GM18907 (cell line): ENCODE results near the gene SLPI.

Source experiments
- ATAC-seq: cut with Tn5 transposase; IDR thresholded peaks from one replicate; pipeline ENCODE4 v1.9.1; 2021; ENCODE audit warnings: mild to moderate bottlenecking, moderate library complexity; ENCODE audit not compliant: unreplicated experiment

The SLPI gene

GRCh38 chr20:45254383-45255262 lies at the start of gene SLPI:
Gene SLPI (minus strand): TSS chr20:45254564. CDS start chr20:45254543, 21 bp downstream.
- no peak for ATAC-seq

DNA sequence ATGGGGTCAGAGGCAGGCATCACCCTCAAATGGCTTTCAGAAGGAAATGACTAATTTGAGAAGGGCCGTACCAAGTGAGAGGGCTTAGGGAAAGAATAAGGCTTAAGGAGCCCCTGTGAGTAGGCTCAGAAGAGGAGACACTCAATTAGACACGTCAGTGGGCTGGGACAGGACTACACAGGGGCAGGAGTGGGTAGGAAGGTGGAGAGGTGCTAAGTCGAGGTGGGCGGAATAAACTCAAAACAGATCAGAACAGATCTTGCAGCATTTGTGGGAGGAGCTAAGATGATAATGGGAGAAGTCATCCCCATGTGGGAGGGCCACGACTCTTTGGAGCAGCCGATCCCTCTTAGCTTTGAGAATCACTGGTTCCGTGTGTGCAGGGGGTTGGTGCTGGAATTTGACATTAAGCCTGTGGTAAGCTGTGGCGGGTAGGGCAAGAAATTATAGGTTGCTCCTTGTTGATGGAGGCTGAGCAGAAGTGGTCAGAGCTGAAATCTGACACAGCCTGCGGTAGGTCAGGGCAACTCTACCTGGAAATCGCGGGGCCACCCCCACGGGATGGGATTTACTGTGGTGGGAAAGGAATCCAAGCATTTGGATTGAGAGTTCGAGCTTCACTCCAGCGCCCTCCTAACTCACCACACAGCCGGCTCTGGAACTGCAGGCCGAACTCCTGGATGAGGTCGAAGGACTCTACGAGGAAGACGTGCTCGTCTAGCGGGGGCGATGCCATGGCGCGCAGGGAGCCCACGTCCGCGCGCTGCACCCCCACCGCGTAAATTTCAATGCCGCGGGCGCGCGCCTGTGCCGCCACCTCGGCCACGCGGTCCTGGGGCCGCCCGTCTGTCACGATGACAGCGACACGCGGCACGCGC lies 49.5 kb upstream of the SLPI start:
- ATAC-seq, result no peak

DNA sequence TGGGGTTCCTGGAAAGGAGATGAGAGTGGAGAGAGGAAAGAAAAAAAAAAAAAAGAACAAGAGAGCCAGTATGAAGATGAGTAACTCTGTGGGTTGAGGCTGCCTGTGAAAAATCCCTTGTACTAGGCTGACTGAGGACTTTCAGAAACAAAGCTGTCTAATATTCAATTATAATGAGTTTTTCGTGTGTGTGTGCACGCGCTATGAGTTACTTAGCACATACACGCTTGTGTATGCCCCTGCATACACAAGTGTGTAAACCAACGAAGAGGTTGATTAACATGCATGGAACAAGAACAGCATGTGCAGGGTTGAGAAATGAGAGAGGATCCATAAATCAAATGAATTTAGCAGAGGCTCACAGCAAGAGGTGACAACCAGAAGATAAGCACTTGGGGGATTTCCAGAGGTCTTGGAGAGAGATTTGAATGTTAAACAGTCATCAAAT lies 47.5 kb upstream of the SLPI start:
- no peak for ATAC-seq

DNA sequence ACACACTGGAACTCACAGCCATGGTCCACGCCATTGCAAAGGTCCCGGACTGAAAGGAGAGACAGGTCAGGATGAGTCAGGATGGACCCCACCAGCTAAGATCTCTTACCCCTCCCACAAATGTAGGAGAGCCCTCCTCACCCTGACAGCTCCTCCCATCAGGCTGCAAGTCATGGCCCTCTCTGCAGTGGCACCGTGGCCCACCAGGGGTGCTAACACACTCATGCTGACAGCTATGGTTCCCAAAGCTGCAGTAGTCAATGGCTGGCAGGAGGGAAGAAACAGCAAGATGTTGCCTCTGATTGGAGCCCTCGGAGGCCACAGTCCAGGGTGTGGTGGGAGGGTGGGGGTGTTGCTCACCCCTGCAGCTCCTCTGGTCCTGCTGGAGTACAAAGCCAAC lies 46.6 kb upstream of the SLPI start:
- ATAC-seq, result no peak

DNA sequence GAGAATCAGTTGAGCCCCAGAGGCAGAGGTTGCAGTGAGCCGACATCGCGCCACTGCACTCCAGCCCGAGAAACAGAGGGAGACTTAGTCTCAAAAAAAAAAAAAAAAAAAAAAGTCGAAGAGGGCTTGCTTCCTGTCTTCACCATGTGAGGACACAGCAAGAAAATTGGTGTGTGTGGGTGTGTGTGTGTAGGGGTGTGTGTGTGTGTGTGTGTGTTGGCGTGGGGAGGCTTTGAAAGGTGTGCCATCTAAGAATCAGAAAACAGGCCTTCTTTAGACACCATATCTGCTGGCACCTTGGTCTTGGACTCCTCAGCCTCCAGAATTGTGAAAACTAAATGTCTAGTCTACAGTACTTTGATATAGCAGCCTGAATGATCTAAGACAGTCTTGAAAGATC lies 45.4 kb upstream of the SLPI start:
- ATAC-seq, result no peak

DNA sequence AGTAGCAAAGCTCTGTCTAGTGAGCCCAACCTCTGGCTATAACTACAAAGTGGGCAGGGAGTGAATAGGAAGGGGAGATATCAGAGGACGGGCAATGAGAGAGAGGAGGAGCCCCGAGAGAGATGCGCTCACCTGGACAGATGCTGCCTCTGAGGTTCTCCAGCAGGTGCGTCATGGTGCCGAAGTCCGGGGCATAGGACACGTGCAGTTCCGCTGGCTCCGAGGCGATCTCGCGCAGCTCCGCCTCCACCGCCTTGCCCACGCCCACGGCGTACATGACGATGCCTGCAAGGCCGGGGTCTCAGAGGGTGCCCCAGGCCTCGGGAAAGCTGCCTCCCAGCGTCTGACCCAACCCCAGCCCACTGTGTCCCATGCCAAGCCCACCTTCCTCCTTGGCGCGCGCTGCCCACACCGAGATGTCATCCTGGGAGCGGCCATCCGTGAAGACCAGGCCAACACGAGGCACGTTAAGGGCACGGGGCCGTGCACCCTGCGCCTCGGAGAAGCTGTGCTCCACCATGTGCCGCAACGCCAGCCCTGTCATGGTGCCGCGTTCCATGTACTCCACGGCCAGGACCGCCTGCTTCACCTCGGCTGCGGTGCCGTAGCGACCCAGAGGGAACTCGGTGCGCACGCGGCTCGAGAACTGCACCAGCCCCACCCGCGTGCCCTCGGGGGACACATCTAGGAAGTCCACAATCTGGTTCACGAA lies 43.6 kb upstream of the SLPI start:
- no peak for ATAC-seq

- ATAC-seq, result no peak
These were observed 40.3 kb upstream of the SLPI start for GRCh38 chr20:45294659-45295058.

DNA sequence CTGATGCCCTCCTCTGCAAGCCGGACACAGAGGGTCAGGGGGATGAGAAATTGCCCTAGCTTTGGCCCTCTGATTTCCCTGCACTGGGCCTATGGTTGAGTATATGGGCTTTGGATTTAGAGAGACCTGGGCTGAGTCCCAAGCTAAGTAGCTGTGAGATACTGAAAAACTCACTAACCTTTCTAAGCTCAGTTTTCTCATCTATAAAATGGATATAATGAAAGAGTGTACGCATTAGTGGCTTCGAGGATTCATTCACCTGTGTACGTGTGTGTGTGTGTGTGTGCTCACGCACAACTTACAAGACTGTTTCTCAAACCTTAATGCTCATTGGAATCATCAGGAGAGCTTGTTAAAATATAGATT lies 39.6 kb upstream of the SLPI start:
- ATAC-seq, result no peak

- ATAC-seq, result peak; percentile 60
These were observed 39.0 kb upstream of the SLPI start for GRCh38 chr20:45293041-45294002.

DNA sequence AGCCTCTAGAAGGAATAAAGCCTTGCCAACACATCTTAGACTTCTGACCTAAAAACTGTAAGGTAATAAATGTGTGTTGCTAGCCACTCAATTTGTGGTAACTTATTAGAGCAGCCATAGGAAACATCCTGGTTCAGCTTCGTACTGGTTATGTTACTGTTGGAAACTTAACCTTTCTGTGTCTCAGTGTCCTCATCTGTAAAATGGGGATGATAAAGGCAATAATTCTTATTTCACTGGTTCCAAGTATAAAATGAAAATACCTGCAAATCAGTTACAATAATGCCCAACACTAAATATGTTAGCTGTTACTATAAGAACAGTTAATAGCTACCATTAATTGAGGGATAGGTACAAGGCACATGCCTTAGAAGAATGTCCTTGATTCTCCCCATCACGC lies 38.0 kb upstream of the SLPI start:
- no peak for ATAC-seq

- ATAC-seq, result no peak
These were observed 37.2 kb upstream of the SLPI start for GRCh38 chr20:45291526-45291925.

- ATAC-seq, result no peak
These were observed 36.5 kb upstream of the SLPI start for GRCh38 chr20:45290677-45291355.

- no peak for ATAC-seq
These were observed 35.7 kb upstream of the SLPI start for GRCh38 chr20:45289942-45290676.

- ATAC-seq, result no peak
These were observed 34.5 kb upstream of the SLPI start for GRCh38 chr20:45288860-45289259.

DNA sequence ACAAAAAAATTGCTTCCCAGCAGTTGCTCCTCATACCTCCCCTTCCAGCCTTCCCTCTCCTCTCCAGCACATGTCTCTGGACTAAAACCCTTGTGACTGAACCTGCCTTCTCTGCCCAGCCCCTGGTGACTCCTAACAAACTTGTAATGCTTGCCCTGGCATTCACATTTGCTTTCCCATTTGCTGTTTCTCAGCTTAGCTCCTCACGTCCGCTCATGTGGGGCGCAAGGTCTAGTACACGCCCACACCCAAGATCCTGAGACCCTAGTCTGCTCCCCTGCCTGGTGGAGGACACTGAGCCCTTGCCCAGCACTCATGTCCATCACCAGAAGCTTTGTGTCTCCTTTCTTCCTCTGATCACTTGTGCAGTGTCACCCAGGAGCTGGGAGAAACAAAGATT lies 34.0 kb upstream of the SLPI start:
- ATAC-seq, result no peak

- ATAC-seq, result no peak
These were observed 29.2 kb upstream of the SLPI start for GRCh38 chr20:45283551-45284057.

DNA sequence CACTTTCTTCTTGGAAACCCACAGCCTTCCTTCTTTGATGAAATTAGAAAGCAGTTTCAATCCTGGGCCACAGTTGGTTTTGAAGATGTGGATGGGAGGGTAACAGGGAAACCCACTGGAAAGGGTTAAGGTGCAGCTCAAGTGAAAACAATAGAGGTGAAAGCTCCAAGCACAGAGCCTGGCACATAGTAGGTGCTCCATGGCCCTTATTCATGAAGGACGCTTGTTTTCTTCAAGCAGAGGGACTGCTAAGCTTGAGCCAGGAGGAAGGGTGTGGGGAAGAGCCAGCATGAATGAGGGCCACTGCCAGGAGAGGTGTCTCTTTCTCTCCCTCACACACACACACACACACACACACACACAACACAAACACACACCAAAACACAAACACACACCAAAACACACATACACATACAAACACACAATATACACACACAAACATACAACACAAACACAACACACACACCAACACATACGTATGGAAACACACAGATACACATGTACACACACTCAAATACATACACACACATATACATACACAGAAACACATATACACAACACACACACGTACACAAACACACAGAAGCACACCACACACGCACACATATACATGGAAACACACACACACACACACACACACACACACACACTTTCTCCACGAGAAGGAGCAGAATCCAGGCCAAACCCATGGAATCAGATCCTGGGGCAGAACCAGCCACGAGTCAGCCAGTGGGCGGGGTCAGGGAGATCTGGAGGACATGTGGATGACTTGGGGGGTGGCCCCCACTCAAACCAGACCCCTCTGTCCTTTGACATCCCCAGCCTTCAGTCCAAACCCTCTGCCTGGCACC lies 28.6 kb upstream of the SLPI start:
- no peak for ATAC-seq

DNA sequence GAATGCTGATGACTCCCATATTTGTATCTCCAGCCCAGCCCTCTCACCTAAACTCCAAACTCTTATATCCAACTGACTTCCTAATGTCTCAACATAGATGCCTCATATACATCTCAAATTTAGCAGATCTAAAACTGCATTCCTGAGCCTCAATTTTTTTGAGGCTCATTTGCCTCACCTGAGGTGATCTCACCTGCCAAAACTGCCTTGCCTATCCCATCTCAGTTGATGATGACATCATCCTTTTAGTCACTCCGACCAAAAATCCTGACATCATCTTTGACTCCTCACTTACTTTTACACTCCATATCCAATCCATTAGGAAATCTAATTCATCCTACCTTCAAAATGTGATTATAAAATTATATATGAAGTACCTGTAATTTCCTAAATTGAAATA lies 25.6 kb upstream of the SLPI start:
- no peak for ATAC-seq
